Upper lobe of left lung (tissue), 6 donors: ENCODE data around the gene FGF21. TPM values are rescaled to one million over a fixed set of nuclear protein-coding genes. Genes with fewer than 3 reads are reported as not detected.

Source experiments
- ATAC-seq, 2 donors: fragments of 200-7000 bp; cut with Tn5 transposase; one replicate each; pipeline ENCODE4 v1.9.1; 2022; ENCODE audit warnings: mild to moderate bottlenecking in 2 of 2, moderate library complexity in 2 of 2; ENCODE audit not compliant: low FRiP score in 2 of 2
- DNase-seq, 2 donors: peaks; one replicate each; pipeline ENCODE4 v3.0.0-alpha.2; 2019 to 2020
- H3K27ac ChIP-seq, 4 donors: fragments of 200-600 bp; sonication (generic); one replicate each; pipeline ENCODE4 v1.5.1; 2016 to 2019
- H3K27me3 ChIP-seq, 4 donors: fragments of 200-600 bp; sonication (generic); one replicate each; pipeline ENCODE4 v1.5.1; 2017 to 2019
- H3K36me3 ChIP-seq, 4 donors: fragments of 200-600 bp; sonication (generic); one replicate each; pipeline ENCODE4 v1.5.1; 2016 to 2019
- H3K4me1 ChIP-seq, 4 donors: fragments of 200-600 bp; sonication (generic); one replicate each; pipeline ENCODE4 v1.5.1; 2018 to 2019
- H3K4me3 ChIP-seq, 4 donors: fragments of 200-600 bp; sonication (generic); one replicate each; pipeline ENCODE4 v1.5.1; 2017 to 2019; ENCODE audit warnings: mild to moderate bottlenecking in 2 of 4, moderate library complexity in 1 of 4
- H3K9me3 ChIP-seq, 4 donors: fragments of 200-600 bp; sonication (generic); one replicate each; pipeline ENCODE4 v1.5.1; 2018 to 2019
- CTCF ChIP-seq, 6 experiments: fragments of 450-650 bp in 4 of 6; fragments of 200-600 bp in 2 of 6; sonication (generic) in 2 of 6; IDR thresholded peaks; one replicate each; pipeline ENCODE4 v1.5.1; 2016 to 2019; ENCODE audit warnings: antibody characterized with exemption in 6 of 6
- EP300 ChIP-seq, 4 donors: sonication (generic); formaldehyde crosslinking; IDR thresholded peaks; one replicate each; pipeline ENCODE4 v1.5.1; 2017; ENCODE audit warnings: antibody characterized with exemption in 4 of 4, control low read depth in 2 of 4
- POLR2A ChIP-seq, 4 donors: fragments of 450-650 bp; IDR thresholded peaks; one replicate each; pipeline ENCODE4 v1.5.1; 2016 to 2017; ENCODE audit warnings: antibody characterized with exemption in 4 of 4, mild to moderate bottlenecking in 2 of 4
- POLR2AphosphoS5 ChIP-seq, 2 donors: sonication (generic); formaldehyde crosslinking; IDR thresholded peaks; one replicate each; pipeline ENCODE4 v1.5.1; 2017; ENCODE audit warnings: antibody characterized with exemption in 2 of 2
- WGBS, 2 donors: methylation state at CpG; one replicate each; pipeline ENCODE4 v1.1.5; 2017 to 2018; 5-methylcytosine and 5-hydroxymethylcytosine counted together
- total RNA-seq, 6 donors: library from RNA; depleted of rRNA in 4 of 6; stranded (reverse); fragments of >200 nt in 4 of 6; gene quantifications; one replicate each; pipeline versions ENCODE4 v1.1.0 to v1.2.1, GENCODE V29; 2016 to 2021
- donor health status: DM: no; HTN: no; CAD: no; lungs with moderate emphysema.
- donor health status: DM: no; HTN: yes; CAD: no; lungs with severe emphysema.

The FGF21 gene
- total RNA-seq, 6 donors from 2014 or later = not detected

GRCh38 chr19:48746738-48747575, 8.4 kb upstream of the FGF21 start, which contains the start of gene IZUMO1:
Gene IZUMO1, minus strand, starts transcription at chr19:48746909. Its CDS starts 1,050 bp downstream, at chr19:48745859.
- ATAC-seq (peak; percentile 65 to 91), DNase-seq (peak; percentile 80 to 87)
- peak within 1 kb of the TSS in 3 of 4 donors; percentile 38 to 46 (median 42) for H3K4me3 ChIP-seq
- TF ChIP-seq POLR2AphosphoS5 (IDR thresholded peaks at IDR 0.05) = no peak
- no peak for TF ChIP-seq EP300 (IDR thresholded peaks at IDR 0.05)
- no peak for TF ChIP-seq CTCF (IDR thresholded peaks at IDR 0.05)
- TF ChIP-seq POLR2A (IDR thresholded peaks at IDR 0.05) = no peak
- H3K27ac ChIP-seq = peak within 1 kb of the TSS in 2 of 4 donors; percentile 66 to 70
- H3K27me3 ChIP-seq = no peaks in the 10 kb centered on the region
- H3K4me1 ChIP-seq = peaks cover 7 to 38% (median 18%) of the 10 kb centered on the region in 4 donors
- H3K9me3 ChIP-seq = no peaks in the 10 kb centered on the region
- 31 to 32% methylated on average over 28 to 31 of the region's 31 CpGs for WGBS, 2 donors
- peaks cover 0 to 31% (median 2%) of the 10 kb centered on the region in 4 donors for H3K36me3 ChIP-seq

- DNase-seq (no peak), ATAC-seq (no peak)
- Histone ChIP-seq H3K4me1 (peaks cover 17 to 49% (median 33%) of the 10 kb centered on the region in 4 donors), H3K36me3 (peaks cover 0 to 31% (median 2%) of the 10 kb centered on the region in 4 donors), H3K4me3 (peak overlapping the region in 1 of 4 donors; percentile 59), H3K9me3 (no peaks in the 10 kb centered on the region), H3K27me3 (peaks cover 0 to 11% (median 0%) of the 10 kb centered on the region in 4 donors), H3K27ac (no peak overlapping the region)
- TF ChIP-seq CTCF (IDR thresholded peaks at IDR 0.05) (no peak), EP300 (IDR thresholded peaks at IDR 0.05) (no peak), POLR2A (IDR thresholded peaks at IDR 0.05) (no peak), POLR2AphosphoS5 (IDR thresholded peaks at IDR 0.05) (no peak)
- WGBS, 2 donors = 76 to 77% methylated on average over 4 of the region's 4 CpGs
Observed at GRCh38 chr19:48749571-48750198, 5.6 kb upstream of the FGF21 start.

- peaks cover 17 to 45% (median 33%) of the 10 kb centered on the region in 4 donors for H3K4me1 ChIP-seq
- ATAC-seq = no peak
- 86 to 96% methylated on average over 15 to 31 of the region's 31 CpGs for WGBS, 2 donors
- H3K27ac ChIP-seq = peak overlapping the region in 1 of 4 donors; percentile 89
- peak in 1 of 2 donors; percentile 81 for DNase-seq
- peak overlapping the region in 1 of 4 donors; percentile 59 for H3K4me3 ChIP-seq
- H3K27me3 ChIP-seq = peaks cover 0 to 11% (median 0%) of the 10 kb centered on the region in 4 donors
- peaks cover 0 to 31% (median 2%) of the 10 kb centered on the region in 4 donors for H3K36me3 ChIP-seq
- H3K9me3 ChIP-seq = no peaks in the 10 kb centered on the region
- TF ChIP-seq CTCF (IDR thresholded peaks at IDR 0.05) (no peak), POLR2AphosphoS5 (IDR thresholded peaks at IDR 0.05) (no peak), EP300 (IDR thresholded peaks at IDR 0.05) (no peak), POLR2A (IDR thresholded peaks at IDR 0.05) (no peak)
Observed at GRCh38 chr19:48750351-48750750, 5.0 kb upstream of the FGF21 start.

GRCh38 chr19:48750771-48751504, 4.4 kb upstream of the FGF21 start:
- H3K9me3 ChIP-seq = no peaks in the 10 kb centered on the region
- H3K4me1 ChIP-seq = peaks cover 17 to 40% (median 32%) of the 10 kb centered on the region in 4 donors
- peaks cover 0 to 11% (median 0%) of the 10 kb centered on the region in 4 donors for H3K27me3 ChIP-seq
- peak overlapping the region in 2 of 4 donors; percentile 48 to 59 for H3K4me3 ChIP-seq
- peaks cover 0 to 31% (median 2%) of the 10 kb centered on the region in 4 donors for H3K36me3 ChIP-seq
- no peak for TF ChIP-seq POLR2A (IDR thresholded peaks at IDR 0.05)
- no peak for TF ChIP-seq EP300 (IDR thresholded peaks at IDR 0.05)
- TF ChIP-seq POLR2AphosphoS5 (IDR thresholded peaks at IDR 0.05) = no peak
- no peak for TF ChIP-seq CTCF (IDR thresholded peaks at IDR 0.05)
- WGBS, 2 donors = 77 to 82% methylated on average over 26 to 29 of the region's 29 CpGs
- ATAC-seq = no peak
- peak overlapping the region in 2 of 4 donors; percentile 34 to 89 for H3K27ac ChIP-seq
- DNase-seq = peak in 1 of 2 donors; percentile 79
